ENCODE data around the gene ADAMTS8.

Gene ADAMTS8

DNA sequence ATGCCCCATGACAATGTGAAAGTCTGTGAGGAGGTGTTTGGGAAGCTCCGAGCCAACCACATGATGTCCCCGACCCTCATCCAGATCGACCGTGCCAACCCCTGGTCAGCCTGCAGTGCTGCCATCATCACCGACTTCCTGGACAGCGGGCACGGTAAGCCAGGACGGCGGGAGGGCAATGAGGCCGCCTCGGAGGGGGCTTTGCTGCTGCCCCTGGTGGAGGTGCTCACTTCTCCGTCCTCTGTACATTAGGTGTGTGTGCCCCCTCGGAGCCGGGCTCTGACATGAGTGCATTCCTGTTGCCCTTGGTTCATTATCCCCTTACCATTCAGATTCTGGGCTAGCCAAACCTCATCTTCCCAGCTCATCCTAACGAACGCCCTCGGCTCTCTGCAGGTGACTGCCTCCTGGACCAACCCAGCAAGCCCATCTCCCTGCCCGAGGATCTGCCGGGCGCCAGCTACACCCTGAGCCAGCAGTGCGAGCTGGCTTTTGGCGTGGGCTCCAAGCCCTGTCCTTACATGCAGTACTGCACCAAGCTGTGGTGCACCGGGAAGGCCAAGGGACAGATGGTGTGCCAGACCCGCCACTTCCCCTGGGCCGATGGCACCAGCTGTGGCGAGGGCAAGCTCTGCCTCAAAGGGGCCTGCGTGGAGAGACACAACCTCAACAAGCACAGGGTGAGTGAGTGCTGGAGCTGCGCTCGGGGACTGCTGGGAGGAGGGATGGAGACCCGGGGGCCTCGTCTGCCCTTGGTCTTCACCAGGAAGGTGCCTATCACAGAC lies 33.9 kb upstream of the ADAMTS8 start:
- no peak for DNase-seq

DNA sequence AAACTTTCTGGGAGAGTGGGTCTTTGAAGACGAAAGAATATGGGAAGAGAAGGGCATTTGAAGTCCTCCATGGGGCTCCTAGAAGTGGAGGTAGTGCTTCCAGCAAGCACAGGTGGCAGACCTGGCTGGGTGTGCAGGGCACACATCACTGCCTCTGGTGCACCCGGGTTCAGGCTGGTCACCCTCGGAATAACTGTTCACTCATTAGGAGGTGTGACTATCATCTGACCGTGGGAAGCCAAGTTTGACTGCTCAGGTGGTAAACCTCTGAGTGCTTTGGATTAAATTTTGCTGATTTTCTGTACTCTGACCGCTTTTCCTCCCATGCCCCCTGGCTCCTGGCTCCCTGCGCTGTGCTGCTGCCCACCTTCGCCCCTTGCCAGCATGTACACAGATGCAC lies 31.1 kb upstream of the ADAMTS8 start:
- DNase-seq, result no peak

DNA sequence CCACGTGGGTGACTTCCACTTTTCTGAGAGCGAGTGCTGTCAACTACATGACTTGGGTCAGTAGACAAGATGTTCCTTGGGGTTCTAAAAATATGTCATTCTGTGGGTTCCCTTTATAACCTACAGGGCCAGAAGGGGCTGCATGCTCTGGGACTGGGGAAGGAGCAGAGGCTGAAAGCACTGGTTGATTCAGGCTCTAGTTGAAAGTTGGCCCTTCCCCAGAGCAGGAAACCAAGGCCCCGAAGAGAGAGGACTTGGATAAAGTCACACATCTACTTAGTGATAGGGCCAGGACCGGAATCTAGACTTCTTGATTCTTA lies 30.0 kb upstream of the ADAMTS8 start:
- no peak for DNase-seq

DNA sequence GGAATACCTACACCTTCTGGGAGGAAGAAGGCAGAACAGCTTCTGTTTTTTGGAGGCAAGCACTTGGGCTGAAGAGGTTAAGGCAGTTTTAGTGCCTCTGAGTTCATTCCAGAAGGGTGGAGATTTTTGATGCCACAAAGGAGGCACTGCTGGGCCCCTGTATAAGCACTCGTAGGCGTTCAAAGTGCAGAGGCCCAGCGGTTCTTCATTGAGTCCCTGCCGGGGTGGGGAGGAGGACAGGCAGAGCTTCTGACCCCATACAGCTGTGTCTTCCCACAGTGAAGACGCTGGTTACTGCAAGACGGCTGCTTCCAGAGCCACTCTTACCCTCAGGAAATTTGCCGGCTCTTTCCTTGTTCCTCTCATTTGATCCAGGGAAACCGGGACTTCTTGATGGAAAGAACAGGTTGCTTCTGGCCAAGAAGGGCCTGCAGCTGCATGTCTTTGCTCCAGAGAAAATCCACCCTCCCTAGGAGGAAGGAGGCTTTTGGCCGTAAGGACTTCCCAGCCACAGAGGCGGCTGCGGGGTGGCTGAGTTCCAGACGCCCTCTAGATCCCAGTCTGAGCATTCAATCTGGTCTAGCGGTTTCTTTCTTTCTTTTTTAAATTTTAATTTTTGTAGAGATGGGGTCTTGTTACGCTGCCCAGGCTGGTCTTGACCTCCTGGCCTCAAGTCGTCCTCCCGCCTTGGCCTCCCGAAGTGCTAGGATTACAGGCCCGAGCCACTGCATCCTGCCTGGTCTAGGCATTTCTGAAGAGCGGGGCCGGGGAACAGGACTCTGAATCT lies 29.4 kb upstream of the ADAMTS8 start:
- no peak for DNase-seq

DNA sequence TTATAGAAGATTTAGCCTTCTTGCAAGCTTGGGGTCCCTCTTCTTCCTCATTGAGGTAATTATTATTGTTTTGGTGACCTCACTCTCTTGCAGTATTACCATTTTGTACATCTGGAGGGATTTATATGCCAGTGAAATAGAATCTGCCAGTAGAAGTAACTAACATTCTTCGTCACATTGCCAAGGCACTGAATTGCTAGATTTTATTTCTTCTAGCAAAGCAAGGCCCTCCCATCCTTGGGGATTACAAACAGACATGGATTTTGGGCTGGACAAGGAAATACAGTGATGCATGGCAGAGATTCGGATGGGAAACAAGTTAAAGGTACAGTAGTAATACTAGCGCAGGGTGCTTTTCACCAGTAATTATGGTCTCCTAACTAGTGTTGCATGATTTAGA lies 27.9 kb upstream of the ADAMTS8 start:
- no peak for DNase-seq

DNA sequence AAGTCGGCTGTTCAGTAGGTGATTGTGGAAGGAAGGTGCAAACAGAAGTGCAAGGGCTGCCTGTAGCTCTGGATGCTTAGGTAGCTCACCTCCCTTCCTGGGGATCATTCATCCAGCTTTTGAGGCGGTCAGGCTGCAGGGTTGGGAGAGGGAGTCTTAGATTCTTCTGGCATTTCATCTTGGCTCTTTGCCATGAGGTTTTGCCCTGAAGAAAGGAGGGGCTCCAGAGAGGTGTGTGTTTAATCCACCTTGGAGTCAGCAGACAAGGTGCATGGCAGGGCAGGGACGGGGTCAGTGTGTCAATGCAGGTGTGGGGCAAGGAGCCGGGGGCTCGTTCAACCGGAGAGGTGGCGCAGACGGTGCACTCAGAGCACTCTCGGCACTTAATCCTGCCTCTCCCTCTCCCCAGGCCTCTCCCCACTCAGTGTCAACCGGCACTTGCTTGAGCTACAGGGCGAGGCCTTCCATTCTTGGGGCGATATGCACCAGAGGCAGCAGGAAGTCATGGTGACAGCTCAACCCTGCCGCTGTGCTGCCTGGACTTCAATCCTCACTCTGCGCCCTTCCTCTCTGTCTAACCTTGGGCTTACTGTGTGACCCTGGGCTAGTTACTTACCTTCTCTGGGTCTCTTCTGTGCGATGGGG lies 27.2 kb upstream of the ADAMTS8 start:
- DNase-seq, result no peak

DNA sequence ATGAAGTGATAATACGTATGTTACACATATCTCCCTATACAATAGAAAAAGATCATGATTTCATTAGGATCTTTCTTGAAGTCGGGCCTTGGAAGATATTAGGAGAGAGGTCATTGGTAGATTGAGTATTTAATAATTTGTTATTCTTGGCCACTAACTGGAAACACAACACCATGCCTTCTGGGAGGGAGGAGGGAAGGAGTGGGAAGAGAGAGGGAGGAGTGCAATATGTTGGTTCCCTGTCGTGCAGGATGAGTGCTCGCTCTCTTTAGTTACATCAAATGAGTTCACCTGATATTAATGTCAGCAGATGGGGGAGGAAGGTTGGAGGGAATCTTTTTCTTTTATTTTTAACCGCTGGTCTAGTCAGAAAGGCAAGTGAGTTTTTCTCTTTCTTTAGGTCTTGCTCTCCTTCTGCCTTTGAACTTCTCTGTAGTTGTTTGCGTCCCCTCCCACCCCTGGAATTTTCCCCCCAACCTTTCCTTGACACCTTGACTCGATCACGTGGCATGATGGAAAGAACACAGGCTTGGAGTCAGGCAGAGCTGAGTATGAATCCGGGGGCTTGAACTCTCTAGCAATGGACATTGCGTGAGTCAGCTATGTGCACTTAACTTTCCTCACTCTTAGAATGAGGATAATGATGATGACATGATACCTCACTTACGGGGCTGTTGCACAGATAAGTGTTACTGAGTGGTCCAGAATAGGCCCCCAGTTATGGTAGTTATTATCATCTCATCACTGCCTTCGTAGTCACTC lies 26.3 kb upstream of the ADAMTS8 start:
- no peak for DNase-seq

DNA sequence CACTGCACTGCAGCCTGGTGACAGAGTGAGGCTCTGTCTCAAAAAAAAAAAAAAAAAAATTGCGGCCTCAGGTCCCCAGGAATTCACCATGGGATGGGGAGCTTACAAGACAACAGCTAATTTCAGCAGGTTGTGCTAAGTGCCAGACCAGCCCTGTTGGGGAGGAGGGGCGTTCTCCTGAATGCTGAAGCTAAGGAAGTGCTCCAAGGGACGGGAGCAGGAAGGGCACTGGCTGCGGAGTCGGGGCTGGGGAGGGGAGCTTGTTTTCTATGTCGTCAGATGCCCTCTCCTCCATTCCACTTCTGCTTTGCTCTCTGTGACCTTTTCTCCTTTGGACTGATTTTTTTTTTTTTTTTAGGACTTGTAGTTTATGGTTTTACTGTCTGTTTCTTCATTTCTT lies 24.5 kb upstream of the ADAMTS8 start:
- DNase-seq, result no peak

DNA sequence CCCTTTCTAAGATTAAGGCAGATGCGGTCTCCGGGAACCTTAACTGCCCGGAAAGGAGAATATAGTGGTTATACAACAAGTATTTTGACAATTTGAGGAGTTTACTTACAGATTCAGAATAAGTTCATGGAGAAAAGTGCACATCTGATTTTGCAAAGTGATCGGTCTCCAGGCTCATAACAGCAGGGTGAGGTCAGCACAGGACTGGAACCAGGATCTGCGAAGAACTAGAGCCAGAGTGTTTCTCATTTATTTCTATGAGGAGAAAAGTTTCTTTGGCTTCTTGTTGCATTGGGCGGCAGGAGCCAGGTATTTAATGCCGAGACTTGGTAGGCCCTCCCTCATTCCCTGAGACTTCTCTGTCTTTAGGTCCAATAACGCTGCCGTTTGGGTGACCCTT lies 23.8 kb upstream of the ADAMTS8 start:
- no peak for DNase-seq

DNA sequence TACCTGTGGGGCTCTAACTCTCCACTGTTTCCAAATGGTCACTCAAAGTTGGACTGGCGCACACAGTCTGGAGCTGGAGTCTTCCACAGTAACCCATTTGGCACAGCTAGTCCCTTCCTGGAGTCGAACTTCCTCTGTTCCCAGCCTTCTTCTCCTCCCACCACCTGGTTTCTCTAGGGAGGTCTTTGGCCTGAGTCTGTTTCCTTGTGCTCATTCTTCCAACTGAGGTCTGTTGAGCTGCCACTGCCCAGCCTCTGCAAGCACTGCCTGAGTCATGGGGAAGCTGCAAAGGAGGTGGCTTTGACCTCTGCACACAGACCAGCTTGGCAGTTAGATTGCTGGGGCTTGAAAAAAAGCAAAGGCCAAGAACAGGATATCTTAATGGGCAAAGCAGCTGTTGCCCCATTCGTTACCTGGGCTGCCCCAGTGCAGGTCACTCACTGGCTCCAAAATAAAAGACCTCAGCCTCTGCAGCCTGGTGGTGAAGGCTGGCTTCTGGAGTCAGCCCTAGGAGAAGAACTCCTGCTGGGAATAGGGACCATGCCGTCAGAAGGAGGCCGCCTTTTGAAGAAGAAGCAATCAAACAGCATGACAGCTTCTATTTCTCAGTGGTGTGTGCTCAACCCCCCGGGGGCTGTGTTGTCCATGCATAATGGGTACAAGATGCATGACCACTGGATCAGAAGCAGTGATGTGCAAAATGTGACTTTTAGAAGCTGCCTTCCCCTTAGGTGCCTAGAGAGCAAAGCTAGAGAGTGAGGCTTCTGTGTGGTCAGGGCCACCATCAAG lies 23.0 kb upstream of the ADAMTS8 start:
- no peak for DNase-seq

DNA sequence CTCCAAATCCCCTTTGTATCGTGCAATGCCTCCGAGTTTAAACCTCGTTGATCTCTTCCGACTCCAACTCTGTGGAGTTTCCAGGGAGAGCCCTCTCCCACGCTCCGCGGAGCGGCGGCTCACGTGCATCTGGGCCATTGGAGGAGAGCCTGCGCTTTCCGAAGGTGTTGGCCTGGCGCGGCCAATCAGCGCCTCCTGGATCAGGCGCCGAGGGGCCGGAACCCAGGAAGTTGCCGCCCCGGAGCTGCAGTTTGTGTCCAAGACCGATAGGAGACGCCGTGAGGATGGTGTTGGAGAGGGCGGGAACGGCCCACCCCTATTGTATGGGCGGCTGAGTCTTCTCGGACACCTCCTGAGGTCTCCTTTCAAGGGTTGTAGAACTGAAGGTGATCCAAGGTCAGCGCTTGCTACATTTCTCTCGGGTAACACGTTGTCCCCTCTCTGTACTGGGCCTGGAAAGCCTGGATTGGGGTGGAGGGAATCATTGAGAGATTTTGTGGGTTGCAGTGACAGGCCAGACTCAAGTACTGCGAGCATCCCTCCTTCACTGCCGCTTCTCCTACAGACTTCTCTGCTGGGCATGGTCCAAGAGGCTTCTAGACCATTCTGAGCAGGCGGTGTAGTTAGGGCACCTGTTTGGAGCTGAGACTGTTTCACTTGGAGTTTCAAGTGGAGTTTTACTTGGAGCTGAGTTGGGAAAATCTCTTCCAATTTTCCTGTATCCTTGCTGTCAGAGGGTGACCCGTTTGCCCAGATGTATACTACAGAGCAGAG lies 21.8 kb upstream of the ADAMTS8 start:
- no peak for DNase-seq

DNA sequence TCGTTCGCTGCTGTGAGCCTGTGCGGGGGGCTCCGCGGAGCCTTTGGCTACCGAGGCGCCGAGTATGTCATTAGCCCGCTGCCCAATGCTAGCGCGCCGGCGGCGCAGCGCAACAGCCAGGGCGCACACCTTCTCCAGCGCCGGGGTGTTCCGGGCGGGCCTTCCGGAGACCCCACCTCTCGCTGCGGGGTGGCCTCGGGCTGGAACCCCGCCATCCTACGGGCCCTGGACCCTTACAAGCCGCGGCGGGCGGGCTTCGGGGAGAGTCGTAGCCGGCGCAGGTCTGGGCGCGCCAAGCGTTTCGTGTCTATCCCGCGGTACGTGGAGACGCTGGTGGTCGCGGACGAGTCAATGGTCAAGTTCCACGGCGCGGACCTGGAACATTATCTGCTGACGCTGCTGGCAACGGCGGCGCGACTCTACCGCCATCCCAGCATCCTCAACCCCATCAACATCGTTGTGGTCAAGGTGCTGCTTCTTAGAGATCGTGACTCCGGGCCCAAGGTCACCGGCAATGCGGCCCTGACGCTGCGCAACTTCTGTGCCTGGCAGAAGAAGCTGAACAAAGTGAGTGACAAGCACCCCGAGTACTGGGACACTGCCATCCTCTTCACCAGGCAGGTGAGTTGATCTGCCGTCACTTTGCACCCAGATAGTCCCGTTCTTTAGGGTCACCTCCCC lies 21.0 kb upstream of the ADAMTS8 start:
- no peak for DNase-seq

DNA sequence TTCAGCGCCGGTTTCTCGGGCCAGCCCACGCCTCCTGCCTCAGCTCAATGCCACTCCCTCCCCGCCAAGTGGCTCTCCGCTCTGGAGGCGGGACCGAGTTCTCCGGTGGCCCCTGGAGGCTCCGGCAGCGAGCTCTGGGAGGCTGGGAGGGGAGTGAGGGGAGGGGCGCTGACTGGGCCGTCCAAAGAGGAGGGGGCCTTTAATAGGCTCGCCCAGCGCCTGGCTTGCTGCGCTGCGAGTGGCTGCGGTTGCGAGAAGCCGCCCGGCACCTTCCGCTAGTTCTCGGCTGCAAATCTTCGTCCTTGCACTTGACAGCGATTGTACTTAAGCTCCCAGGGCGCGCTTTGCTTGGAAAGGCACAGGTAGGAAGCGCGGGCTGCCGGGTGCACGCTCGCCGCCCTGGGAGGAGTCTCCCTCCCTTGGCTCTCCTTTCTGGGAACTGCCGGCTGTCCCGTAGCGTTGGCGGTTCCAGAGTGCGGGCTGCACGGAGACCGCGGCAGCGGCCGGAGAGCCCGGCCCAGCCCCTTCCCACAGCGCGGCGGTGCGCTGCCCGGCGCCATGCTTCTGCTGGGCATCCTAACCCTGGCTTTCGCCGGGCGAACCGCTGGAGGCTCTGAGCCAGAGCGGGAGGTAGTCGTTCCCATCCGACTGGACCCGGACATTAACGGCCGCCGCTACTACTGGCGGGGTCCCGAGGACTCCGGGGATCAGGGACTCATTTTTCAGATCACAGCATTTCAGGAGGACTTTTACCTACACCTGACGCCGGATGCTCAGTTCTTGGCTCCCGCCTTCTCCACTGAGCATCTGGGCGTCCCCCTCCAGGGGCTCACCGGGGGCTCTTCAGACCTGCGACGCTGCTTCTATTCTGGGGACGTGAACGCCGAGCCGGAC lies 20.3 kb upstream of the ADAMTS8 start, which contains the start of gene ADAMTS15:
TSS of gene ADAMTS15 (plus strand) at position 230 of the 894 bp plus-strand sequence. CDS start at position 559, 329 bp downstream.
- DNase-seq, result peak; percentile 84

DNA sequence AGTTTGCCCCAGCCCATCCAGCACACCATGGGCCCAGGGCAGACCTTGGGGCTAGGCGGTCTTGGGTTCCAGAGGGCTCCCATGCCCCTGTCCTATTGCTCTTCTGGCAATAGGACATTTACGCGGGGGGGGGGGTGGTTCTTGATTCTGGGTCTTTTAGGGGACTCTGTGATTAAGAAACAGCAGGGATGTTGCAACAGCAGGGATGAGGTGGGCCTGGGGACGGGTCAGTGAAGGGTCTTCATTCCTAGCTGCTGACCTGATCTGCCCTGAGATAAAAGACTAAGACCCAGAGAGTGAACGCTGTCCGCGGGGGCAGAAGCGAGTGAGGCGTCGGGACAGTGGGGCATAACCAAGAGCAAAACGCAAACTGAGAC lies 19.6 kb upstream of the ADAMTS8 start:
- DNase-seq, result no peak

DNA sequence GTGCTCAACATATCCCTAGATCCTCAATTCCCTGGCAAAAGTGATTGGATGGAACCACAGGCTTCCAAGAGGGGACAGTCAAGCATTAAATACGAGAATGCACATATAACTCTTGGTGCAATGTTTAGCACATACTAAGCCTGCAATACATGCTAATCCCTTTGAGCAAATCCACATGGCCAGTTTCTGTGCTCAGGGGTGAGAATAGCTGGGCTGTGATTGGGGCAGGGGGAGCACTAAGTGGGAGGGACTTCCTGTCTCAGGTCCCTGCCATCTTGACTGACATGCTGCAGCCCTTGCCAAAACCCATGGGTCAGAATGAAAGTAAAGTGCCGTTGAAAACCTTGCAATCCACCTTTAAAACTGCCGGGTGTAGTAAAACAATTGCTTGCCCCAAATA lies 17.4 kb upstream of the ADAMTS8 start:
- DNase-seq, result no peak

DNA sequence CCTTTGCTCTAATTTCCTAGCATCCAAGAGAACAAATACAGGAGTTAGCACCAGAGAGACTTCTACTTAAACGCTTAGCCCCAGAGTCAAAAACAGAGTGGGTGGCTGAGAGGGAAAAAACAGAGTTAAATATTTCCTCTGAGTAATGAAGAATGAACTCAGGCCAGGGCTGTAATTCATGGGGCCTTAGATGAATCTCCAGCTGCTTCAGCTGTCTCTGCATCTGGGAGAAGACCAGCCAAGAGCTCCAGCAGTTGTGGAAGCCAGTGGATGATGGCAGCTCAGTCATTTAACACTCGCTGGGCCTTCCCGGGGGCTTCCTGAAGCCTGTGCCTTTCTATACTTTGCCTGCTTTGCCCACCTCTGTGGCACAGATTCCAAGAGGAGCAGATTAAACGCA lies 14.3 kb upstream of the ADAMTS8 start:
- no peak for DNase-seq

DNA sequence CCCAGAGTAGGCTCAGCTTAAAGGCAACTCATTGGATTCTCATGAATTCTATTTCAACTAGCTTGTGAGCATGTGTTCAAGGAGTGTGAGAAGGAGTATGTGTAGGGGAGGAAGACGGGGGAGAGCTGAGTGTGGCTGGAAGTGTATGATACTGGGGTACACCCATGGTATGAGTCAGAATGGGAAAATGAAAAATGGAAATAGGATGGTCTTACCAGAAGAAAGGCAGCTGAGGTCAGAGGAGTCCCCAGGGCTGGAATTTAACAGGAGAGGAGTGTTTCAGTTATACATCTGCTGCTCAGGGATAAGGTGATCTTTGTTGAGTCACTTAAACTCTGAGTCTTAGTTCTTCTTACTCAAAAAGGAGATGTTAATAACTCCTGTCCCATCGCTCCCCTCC lies 13.3 kb upstream of the ADAMTS8 start:
- DNase-seq, result no peak

DNA sequence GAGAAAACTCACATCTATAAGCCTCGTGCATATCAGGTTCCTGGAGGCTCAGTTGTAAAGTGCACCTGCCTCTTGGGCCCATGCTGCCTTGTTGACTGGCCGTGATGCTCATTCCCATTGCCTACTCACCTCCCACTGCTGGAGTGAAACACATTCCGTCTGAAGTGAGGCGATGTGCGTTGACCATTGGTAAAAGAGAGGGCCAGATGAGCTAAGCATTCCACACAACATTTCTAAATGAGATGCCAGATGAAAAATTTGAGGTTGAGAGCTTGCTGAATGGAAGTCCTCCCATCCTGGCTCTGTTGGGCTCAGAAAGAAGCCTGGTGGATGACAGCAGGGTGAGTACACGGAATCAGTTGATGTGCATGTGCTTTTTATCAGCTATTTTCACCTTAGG lies 11.5 kb upstream of the ADAMTS8 start:
- no peak for DNase-seq

DNA sequence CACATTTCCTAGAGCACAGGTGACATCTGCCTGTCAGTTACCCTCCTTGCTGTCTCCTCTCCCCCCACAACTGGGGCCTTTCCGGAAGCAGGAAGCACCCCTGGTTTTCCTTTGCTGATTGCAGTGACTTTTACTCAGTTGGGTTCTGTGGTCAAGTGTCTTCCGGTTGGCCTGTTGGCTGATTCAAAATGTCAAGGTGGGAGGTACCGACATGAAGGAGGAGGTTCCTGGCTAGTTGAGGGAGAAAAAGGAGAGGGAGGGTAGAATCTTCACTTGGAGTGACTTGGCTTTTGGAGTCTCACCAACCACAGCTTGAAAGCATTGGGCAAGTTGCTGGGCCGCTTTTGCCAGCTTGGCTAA lies 10.7 kb upstream of the ADAMTS8 start:
- DNase-seq, result no peak
